ENCODE results near the gene SLC9C2.
"Not testable (repeated sequence)": the region's sequence is repeated elsewhere in the genome, so short reads cannot be mapped to it uniquely, and the experiment has no call there.

Gene SLC9C2

GRCh38 chr1:173525926-173526325, 76.9 kb downstream of the SLC9C2 start:
- no peak for DNase-seq (ENCODE audit: low read depth)

GRCh38 chr1:173523329-173523728, 79.5 kb downstream of the SLC9C2 start:
- DNase-seq (ENCODE audit: low read depth): no peak

- DNase-seq (ENCODE audit: low read depth): no peak
Measured at GRCh38 chr1:173520799-173521198, 82.1 kb downstream of the SLC9C2 start.

- not testable (repeated sequence) for DNase-seq (ENCODE audit: low read depth)
Measured at GRCh38 chr1:173514503-173514902, 88.4 kb downstream of the SLC9C2 start.

GRCh38 chr1:173509797-173510196, 93.1 kb downstream of the SLC9C2 start:
- DNase-seq (ENCODE audit: low read depth): no peak

- no peak for DNase-seq (ENCODE audit: low read depth)
Measured at GRCh38 chr1:173508541-173508940, 94.3 kb downstream of the SLC9C2 start.

GRCh38 chr1:173507847-173508209, 95.0 kb downstream of the SLC9C2 start:
- DNase-seq (ENCODE audit: low read depth): no peak

GRCh38 chr1:173507205-173507846, 95.5 kb downstream of the SLC9C2 start:
- DNase-seq (ENCODE audit: low read depth): peak; percentile 75

GRCh38 chr1:173506437-173506836, 96.4 kb downstream of the SLC9C2 start:
- no peak for DNase-seq (ENCODE audit: low read depth)

GRCh38 chr1:173505391-173505790, 97.5 kb downstream of the SLC9C2 start:
- DNase-seq (ENCODE audit: low read depth): no peak

- no peak for DNase-seq (ENCODE audit: low read depth)
Measured at GRCh38 chr1:173504268-173504667, 98.6 kb downstream of the SLC9C2 start.

- DNase-seq (ENCODE audit: low read depth): peak; percentile 38
Measured at GRCh38 chr1:173503391-173503790, 99.5 kb downstream of the SLC9C2 start.

- no peak for DNase-seq (ENCODE audit: low read depth)
Measured at GRCh38 chr1:173502104-173502503, 100.8 kb downstream of the SLC9C2 start.

- DNase-seq (ENCODE audit: low read depth): no peak
Measured at GRCh38 chr1:173499729-173500128, 103.1 kb downstream of the SLC9C2 start.

- no peak for DNase-seq (ENCODE audit: low read depth)
Measured at GRCh38 chr1:173496757-173497320, 106.0 kb downstream of the SLC9C2 start.

GRCh38 chr1:173495609-173496267, 107.1 kb downstream of the SLC9C2 start:
- no peak for DNase-seq (ENCODE audit: low read depth)

GRCh38 chr1:173493125-173493524, 109.7 kb downstream of the SLC9C2 start:
- not testable (repeated sequence) for DNase-seq (ENCODE audit: low read depth)

GRCh38 chr1:173491508-173491907, 111.4 kb downstream of the SLC9C2 start:
- DNase-seq (ENCODE audit: low read depth): no peak

- no peak for DNase-seq (ENCODE audit: low read depth)
Measured at GRCh38 chr1:173489929-173490328, 112.9 kb downstream of the SLC9C2 start.

GRCh38 chr1:173489149-173489600, 113.7 kb downstream of the SLC9C2 start:
- DNase-seq (ENCODE audit: low read depth): peak; percentile 63

GRCh38 chr1:173488001-173488400, 114.9 kb downstream of the SLC9C2 start:
- DNase-seq (ENCODE audit: low read depth): no peak

- no peak for DNase-seq (ENCODE audit: low read depth)
Measured at GRCh38 chr1:173485401-173485800, 117.5 kb downstream of the SLC9C2 start.

- DNase-seq (ENCODE audit: low read depth): no peak
Measured at GRCh38 chr1:173484276-173484675, 118.6 kb downstream of the SLC9C2 start.

GRCh38 chr1:173482683-173483082, 120.2 kb downstream of the SLC9C2 start:
- DNase-seq (ENCODE audit: low read depth): no peak

All from amniotic epithelial cell (primary cell).